ENCODE results near the gene TARBP2.
A peak's percentile ranks its signal among the peaks of the same experiment; 100 is the strongest.

The TARBP2 gene

DNA sequence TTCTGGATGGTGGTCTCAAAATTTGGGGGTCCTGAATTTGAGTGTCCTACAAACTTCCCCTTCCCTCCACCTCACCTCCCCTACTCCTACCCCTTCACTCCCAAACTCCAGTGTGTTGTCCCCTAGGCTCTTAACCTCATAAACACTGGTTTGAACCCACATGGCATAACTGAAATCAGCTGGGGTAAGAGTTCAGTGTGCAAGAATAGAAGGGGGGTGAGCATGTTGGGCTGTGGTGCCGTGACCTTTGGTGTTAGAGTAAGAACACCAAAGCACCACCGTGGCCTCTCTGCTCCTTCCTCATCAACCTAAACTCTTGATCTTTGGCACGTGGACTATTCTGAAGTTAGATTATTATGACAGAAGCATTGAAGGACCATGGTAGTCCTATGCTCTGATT lies 38.1 kb upstream of the TARBP2 start:
- Histone ChIP-seq H3K36me3 (ENCODE audit: control insufficient read depth in 2 of 2, insufficient read depth in 2 of 2, low read length in 2 of 2) (peaks cover 85 to 94% of the 10 kb centered on the region in 2 donors), H3K4me1 (ENCODE audit: control insufficient read depth, insufficient read depth, low read length) (peaks cover 18% of the 10 kb centered on the region), H3K4me3 (ENCODE audit: low read length in 2 of 2) (no peak overlapping the region), H3K27ac (ENCODE audit: low read length) (no peak overlapping the region), H3K9ac (ENCODE audit: low read length in 2 of 2) (no peak overlapping the region), H3K9me3 (ENCODE audit: control insufficient read depth in 2 of 2, low read length in 2 of 2) (no peaks in the 10 kb centered on the region), H3K27me3 (ENCODE audit: control insufficient read depth in 1 of 2, insufficient read depth in 2 of 2, low read length in 2 of 2) (no peaks in the 10 kb centered on the region)

DNA sequence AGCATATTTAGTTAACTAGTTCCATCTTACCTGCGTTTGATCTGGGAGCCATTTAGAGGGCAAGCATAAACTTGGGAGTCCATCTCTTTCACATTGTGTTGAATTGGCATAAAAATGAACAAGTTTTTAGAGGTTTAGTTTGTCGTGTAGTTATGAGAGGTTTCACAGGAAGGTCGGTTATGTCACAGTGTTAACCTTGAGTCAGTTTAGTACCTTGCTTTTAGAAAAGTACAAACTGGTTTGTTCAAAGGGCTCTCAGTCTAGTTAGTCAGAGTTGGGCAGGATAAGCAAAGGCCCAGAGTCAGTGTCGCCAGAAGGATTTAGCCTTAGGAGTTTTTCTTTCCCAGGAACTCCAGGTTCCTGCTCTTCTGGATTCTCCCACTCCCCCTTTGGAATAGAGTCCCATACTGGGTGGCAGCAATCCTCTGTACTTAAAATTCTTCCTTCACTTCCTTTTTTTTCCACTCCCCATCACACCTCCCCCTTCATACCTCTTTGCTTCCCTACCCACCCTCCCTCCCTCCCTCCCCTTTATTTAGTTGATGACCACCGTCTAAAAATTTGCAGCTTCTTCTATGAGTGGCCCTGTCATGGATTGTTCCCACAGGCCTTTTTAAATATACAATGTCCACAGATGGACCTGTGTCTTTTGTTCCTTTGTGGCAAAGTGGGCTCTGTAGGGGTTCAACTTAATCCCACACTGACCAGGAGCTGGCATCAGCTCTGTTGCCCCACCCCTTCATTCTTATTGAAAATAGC lies 37.1 kb upstream of the TARBP2 start:
- H3K9ac ChIP-seq (ENCODE audit: low read length in 2 of 2): no peak overlapping the region
- H3K9me3 ChIP-seq (ENCODE audit: control insufficient read depth in 2 of 2, low read length in 2 of 2): no peaks in the 10 kb centered on the region
- peak overlapping the region; percentile 2 for H3K27ac ChIP-seq (ENCODE audit: low read length)
- no peaks in the 10 kb centered on the region for H3K27me3 ChIP-seq (ENCODE audit: control insufficient read depth in 1 of 2, insufficient read depth in 2 of 2, low read length in 2 of 2)
- no peak overlapping the region for H3K4me3 ChIP-seq (ENCODE audit: low read length in 2 of 2)
- peaks cover 18% of the 10 kb centered on the region for H3K4me1 ChIP-seq (ENCODE audit: control insufficient read depth, insufficient read depth, low read length)
- peaks cover 89 to 95% of the 10 kb centered on the region in 2 donors for H3K36me3 ChIP-seq (ENCODE audit: control insufficient read depth in 2 of 2, insufficient read depth in 2 of 2, low read length in 2 of 2)

DNA sequence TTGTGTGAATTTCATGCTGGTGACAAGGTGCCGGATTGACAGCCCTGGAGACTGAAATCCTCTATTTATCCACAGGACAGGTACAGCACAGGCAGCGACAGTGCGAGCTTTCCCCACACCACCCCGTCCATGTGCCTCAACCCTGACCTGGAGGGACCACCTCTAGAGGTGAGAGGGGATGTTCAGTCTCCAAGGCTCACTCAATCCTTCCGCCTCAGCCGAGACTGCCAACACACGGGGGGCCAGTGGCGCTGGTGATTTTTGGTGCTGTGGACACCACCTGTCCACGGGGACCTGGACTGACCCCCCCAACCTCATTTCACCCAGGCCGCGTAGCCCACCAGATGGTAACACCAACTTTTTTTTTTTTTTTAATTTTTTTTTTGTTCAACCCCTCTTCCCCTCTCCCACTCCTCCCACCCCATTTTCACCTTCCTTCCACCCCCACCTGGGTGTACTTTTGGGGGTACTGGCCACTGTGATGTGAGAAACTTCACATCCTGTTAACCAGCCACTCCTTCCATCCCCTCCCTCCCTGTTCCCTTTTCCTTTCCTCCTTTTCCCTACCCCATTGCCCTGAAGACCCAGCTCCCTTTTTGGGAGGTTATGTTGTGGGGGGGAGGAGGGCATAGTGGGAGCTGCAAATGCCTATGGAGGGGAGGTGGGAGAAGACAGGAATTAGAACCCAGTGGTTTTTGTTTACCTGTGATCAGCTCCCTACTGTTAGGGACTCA lies 36.2 kb upstream of the TARBP2 start:
- no peaks in the 10 kb centered on the region for H3K27me3 ChIP-seq (ENCODE audit: control insufficient read depth in 1 of 2, insufficient read depth in 2 of 2, low read length in 2 of 2)
- no peak overlapping the region for H3K9ac ChIP-seq (ENCODE audit: low read length in 2 of 2)
- H3K9me3 ChIP-seq (ENCODE audit: control insufficient read depth in 2 of 2, low read length in 2 of 2): no peaks in the 10 kb centered on the region
- H3K36me3 ChIP-seq (ENCODE audit: control insufficient read depth in 2 of 2, insufficient read depth in 2 of 2, low read length in 2 of 2): peaks cover 92 to 95% of the 10 kb centered on the region in 2 donors
- peaks cover 18% of the 10 kb centered on the region for H3K4me1 ChIP-seq (ENCODE audit: control insufficient read depth, insufficient read depth, low read length)
- H3K27ac ChIP-seq (ENCODE audit: low read length): peak overlapping the region; percentile 24
- H3K4me3 ChIP-seq (ENCODE audit: low read length in 2 of 2): no peak overlapping the region

DNA sequence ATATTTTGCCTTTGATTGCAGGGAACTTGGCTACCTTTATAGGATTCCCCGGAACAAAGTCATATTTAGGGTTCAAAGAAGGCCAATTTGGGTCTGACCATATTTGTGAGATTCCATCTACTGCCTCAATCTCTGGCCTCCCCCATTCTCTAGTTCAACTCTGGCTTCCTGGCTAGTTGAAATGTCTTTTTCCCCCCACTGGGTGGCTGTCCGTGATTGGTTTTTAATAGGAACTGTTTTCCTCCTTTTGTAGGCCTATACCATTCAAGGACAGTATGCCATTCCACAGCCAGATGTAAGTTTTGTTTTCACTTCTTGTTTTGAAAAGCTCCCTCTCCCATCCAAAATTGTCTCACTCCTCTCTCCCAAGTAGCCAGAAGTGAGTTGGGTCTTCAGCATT lies 35.4 kb upstream of the TARBP2 start:
- Histone ChIP-seq H3K9ac (ENCODE audit: low read length in 2 of 2) (no peak overlapping the region), H3K9me3 (ENCODE audit: control insufficient read depth in 2 of 2, low read length in 2 of 2) (no peaks in the 10 kb centered on the region), H3K27ac (ENCODE audit: low read length) (peak overlapping the region; percentile 24), H3K36me3 (ENCODE audit: control insufficient read depth in 2 of 2, insufficient read depth in 2 of 2, low read length in 2 of 2) (peaks cover 88 to 92% of the 10 kb centered on the region in 2 donors), H3K27me3 (ENCODE audit: control insufficient read depth in 1 of 2, insufficient read depth in 2 of 2, low read length in 2 of 2) (no peaks in the 10 kb centered on the region), H3K4me3 (ENCODE audit: low read length in 2 of 2) (no peak overlapping the region), H3K4me1 (ENCODE audit: control insufficient read depth, insufficient read depth, low read length) (peaks cover 14% of the 10 kb centered on the region)

DNA sequence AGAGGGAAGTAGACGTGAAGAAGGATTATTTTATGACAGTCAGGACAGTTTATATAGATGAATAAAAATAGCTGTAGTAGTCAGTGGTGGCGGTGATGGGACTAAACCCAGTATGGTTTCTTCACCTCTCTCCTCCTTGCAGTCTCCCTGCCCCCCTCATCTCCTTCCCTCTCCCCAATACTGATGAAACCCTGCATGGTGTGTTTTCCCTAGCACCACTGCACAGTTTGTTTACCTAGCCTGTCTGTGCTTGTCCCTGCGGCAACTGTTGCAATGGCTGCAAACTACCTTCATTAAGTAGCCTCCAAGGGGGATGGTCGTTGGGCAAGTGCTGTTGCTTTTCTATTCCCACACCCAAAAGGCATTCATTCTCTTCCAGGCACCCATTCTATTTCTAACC lies 34.4 kb upstream of the TARBP2 start:
- Histone ChIP-seq H3K4me3 (ENCODE audit: low read length in 2 of 2) (no peak overlapping the region), H3K4me1 (ENCODE audit: control insufficient read depth, insufficient read depth, low read length) (peaks cover 12% of the 10 kb centered on the region), H3K9me3 (ENCODE audit: control insufficient read depth in 2 of 2, low read length in 2 of 2) (no peaks in the 10 kb centered on the region), H3K27me3 (ENCODE audit: control insufficient read depth in 1 of 2, insufficient read depth in 2 of 2, low read length in 2 of 2) (no peaks in the 10 kb centered on the region), H3K36me3 (ENCODE audit: control insufficient read depth in 2 of 2, insufficient read depth in 2 of 2, low read length in 2 of 2) (peaks cover 83 to 86% of the 10 kb centered on the region in 2 donors), H3K9ac (ENCODE audit: low read length in 2 of 2) (no peak overlapping the region), H3K27ac (ENCODE audit: low read length) (no peak overlapping the region)

DNA sequence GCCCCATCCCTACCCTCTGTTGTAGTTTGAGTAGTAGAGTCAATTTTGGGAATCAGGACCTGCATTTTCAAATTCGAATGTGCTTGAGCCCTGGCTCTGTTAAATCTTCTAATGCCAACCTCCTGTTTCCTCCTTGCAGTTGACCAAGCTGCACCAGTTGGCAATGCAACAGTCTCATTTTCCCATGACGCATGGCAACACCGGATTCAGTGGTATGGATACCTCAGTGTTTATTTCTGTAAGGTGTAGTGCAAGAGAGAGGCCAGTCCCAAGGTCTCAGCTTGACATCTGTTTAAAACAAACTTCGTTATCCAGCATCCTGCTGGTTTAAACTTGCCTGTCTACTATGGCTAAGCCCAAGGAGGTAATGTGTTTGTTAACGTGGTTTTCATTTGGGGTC lies 34.0 kb upstream of the TARBP2 start:
- peaks cover 16% of the 10 kb centered on the region for H3K4me1 ChIP-seq (ENCODE audit: control insufficient read depth, insufficient read depth, low read length)
- H3K9ac ChIP-seq (ENCODE audit: low read length in 2 of 2): no peak overlapping the region
- no peak overlapping the region for H3K4me3 ChIP-seq (ENCODE audit: low read length in 2 of 2)
- H3K27ac ChIP-seq (ENCODE audit: low read length): no peak overlapping the region
- H3K36me3 ChIP-seq (ENCODE audit: control insufficient read depth in 2 of 2, insufficient read depth in 2 of 2, low read length in 2 of 2): peaks cover 83 to 86% of the 10 kb centered on the region in 2 donors
- no peaks in the 10 kb centered on the region for H3K9me3 ChIP-seq (ENCODE audit: control insufficient read depth in 2 of 2, low read length in 2 of 2)
- H3K27me3 ChIP-seq (ENCODE audit: control insufficient read depth in 1 of 2, insufficient read depth in 2 of 2, low read length in 2 of 2): no peaks in the 10 kb centered on the region

DNA sequence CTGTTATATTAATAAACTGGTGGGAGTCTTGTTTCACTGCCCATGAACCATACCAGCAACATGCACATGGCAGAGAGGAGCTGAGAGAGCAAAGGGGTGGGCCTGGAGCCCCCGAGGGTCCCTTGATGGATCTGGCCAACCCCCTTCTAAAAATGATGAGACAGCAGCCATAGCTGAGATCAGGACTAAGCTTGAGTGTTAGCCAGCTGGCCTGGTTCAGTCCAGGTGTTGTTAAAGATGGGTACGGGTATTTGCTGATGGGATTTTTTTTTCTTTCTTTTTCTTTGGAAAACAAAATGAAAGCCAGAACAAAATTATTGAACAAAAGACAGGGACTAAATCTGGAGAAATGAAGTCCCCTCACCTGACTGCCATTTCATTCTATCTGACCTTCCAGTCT lies 33.2 kb upstream of the TARBP2 start:
- H3K9ac ChIP-seq (ENCODE audit: low read length in 2 of 2): no peak overlapping the region
- H3K36me3 ChIP-seq (ENCODE audit: control insufficient read depth in 2 of 2, insufficient read depth in 2 of 2, low read length in 2 of 2): peaks cover 84 to 86% of the 10 kb centered on the region in 2 donors
- H3K4me3 ChIP-seq (ENCODE audit: low read length in 2 of 2): no peak overlapping the region
- H3K27ac ChIP-seq (ENCODE audit: low read length): no peak overlapping the region
- H3K4me1 ChIP-seq (ENCODE audit: control insufficient read depth, insufficient read depth, low read length): peaks cover 13% of the 10 kb centered on the region
- H3K9me3 ChIP-seq (ENCODE audit: control insufficient read depth in 2 of 2, low read length in 2 of 2): no peaks in the 10 kb centered on the region
- no peaks in the 10 kb centered on the region for H3K27me3 ChIP-seq (ENCODE audit: control insufficient read depth in 1 of 2, insufficient read depth in 2 of 2, low read length in 2 of 2)

DNA sequence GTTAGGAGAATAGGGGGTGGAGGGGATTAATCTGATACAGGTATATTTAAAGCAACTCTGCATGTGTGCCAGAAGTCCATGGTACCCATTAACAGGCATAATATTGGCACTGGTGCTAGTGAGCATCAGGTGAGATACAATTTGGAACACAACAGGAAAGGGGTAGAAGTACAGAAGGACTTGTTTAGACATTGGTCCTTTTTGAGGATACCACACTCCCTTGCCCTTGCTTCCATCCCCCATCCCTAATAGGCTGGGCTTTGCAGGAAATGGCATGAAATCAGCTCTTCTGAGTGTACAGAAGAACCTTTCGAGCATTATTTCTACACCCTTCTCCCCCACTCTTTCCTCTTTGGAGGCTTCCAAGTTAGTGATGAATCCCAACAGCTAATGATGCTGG lies 32.8 kb upstream of the TARBP2 start:
- Histone ChIP-seq H3K4me1 (ENCODE audit: control insufficient read depth, insufficient read depth, low read length) (peaks cover 11% of the 10 kb centered on the region), H3K4me3 (ENCODE audit: low read length in 2 of 2) (no peak overlapping the region), H3K9me3 (ENCODE audit: control insufficient read depth in 2 of 2, low read length in 2 of 2) (no peaks in the 10 kb centered on the region), H3K27ac (ENCODE audit: low read length) (no peak overlapping the region), H3K9ac (ENCODE audit: low read length in 2 of 2) (no peak overlapping the region), H3K27me3 (ENCODE audit: control insufficient read depth in 1 of 2, insufficient read depth in 2 of 2, low read length in 2 of 2) (no peaks in the 10 kb centered on the region), H3K36me3 (ENCODE audit: control insufficient read depth in 2 of 2, insufficient read depth in 2 of 2, low read length in 2 of 2) (peaks cover 80 to 82% of the 10 kb centered on the region in 2 donors)

DNA sequence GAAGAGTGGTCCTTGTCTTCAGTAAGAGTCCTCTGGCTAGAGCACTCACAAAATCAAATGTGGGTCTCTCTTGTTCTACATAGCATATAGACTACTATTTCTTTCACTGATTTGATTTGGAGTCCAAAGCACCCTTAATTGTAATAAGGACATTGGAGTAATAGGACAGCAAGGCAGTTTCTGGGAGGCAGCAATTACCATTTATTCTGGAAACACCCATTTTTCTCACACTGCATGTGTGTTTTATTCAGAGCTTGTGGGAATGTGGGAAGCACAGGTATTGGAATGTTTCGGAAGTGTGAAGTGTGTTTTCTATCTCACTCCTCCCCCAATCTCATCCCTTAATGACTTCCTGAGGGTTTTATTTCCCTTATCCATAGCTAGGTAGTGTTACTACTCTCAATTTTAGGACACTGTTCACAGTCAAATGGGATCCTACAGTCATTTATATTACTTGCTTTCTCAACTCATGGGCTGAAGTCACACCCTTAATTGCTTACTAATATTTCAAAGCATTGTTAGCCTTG lies 29.0 kb upstream of the TARBP2 start:
- Histone ChIP-seq H3K36me3 (ENCODE audit: control insufficient read depth in 2 of 2, insufficient read depth in 2 of 2, low read length in 2 of 2) (peaks cover 74 to 85% of the 10 kb centered on the region in 2 donors), H3K27me3 (ENCODE audit: control insufficient read depth in 1 of 2, insufficient read depth in 2 of 2, low read length in 2 of 2) (no peaks in the 10 kb centered on the region), H3K4me3 (ENCODE audit: low read length in 2 of 2) (no peak overlapping the region), H3K9ac (ENCODE audit: low read length in 2 of 2) (no peak overlapping the region), H3K9me3 (ENCODE audit: control insufficient read depth in 2 of 2, low read length in 2 of 2) (no peaks in the 10 kb centered on the region), H3K27ac (ENCODE audit: low read length) (no peak overlapping the region), H3K4me1 (ENCODE audit: control insufficient read depth, insufficient read depth, low read length) (peaks cover 14% of the 10 kb centered on the region)

DNA sequence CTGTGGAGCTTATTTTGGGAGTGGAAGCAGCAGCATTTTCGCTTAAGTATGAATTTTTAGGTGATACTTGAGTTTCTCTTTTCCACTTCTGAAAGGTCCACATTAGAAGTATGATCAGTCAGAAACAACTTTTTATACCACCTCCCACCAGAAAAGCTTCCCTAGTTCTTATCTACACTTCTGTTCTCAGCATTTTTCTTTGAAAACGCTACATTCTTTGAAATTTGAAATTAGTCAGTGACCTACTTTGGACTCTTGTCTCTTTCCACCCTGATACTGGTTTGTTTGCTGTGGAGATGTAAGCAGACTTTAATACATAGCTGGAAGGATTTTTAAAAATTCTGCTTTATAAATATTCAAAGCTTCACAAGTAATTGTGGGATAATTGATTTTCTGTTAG lies 27.0 kb upstream of the TARBP2 start:
- Histone ChIP-seq H3K27me3 (ENCODE audit: control insufficient read depth in 1 of 2, insufficient read depth in 2 of 2, low read length in 2 of 2) (no peaks in the 10 kb centered on the region), H3K4me1 (ENCODE audit: control insufficient read depth, insufficient read depth, low read length) (peaks cover 14% of the 10 kb centered on the region), H3K4me3 (ENCODE audit: low read length in 2 of 2) (no peak overlapping the region), H3K9ac (ENCODE audit: low read length in 2 of 2) (no peak overlapping the region), H3K36me3 (ENCODE audit: control insufficient read depth in 2 of 2, insufficient read depth in 2 of 2, low read length in 2 of 2) (peaks cover 58 to 71% of the 10 kb centered on the region in 2 donors), H3K9me3 (ENCODE audit: control insufficient read depth in 2 of 2, low read length in 2 of 2) (no peaks in the 10 kb centered on the region), H3K27ac (ENCODE audit: low read length) (no peak overlapping the region)

DNA sequence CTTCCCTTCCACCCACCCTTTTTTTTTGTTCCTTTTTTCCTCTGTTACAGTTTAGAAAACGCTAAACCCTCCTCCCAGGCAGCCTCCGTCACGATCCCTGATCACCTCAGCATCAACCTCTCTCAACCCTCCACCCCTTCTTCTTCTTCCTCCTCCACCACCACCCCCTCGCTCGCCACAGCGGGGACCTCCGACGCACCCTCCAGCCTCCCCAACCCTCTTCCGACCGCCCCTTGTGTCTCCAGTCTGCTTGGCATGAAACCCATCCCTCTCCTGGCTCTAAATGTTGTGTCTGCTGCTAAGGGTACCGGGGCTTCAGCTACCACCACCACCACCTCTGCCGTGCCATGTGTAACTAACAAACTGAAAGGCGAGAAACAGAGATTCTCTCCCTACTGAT lies 26.3 kb upstream of the TARBP2 start:
- H3K4me3 ChIP-seq (ENCODE audit: low read length in 2 of 2): no peak overlapping the region
- no peaks in the 10 kb centered on the region for H3K27me3 ChIP-seq (ENCODE audit: control insufficient read depth in 1 of 2, insufficient read depth in 2 of 2, low read length in 2 of 2)
- H3K9me3 ChIP-seq (ENCODE audit: control insufficient read depth in 2 of 2, low read length in 2 of 2): no peaks in the 10 kb centered on the region
- no peak overlapping the region for H3K9ac ChIP-seq (ENCODE audit: low read length in 2 of 2)
- peaks cover 55 to 65% of the 10 kb centered on the region in 2 donors for H3K36me3 ChIP-seq (ENCODE audit: control insufficient read depth in 2 of 2, insufficient read depth in 2 of 2, low read length in 2 of 2)
- H3K4me1 ChIP-seq (ENCODE audit: control insufficient read depth, insufficient read depth, low read length): peaks cover 14% of the 10 kb centered on the region
- H3K27ac ChIP-seq (ENCODE audit: low read length): no peak overlapping the region
